ENCODE data around the gene SMIM13.

Gene SMIM13

DNA sequence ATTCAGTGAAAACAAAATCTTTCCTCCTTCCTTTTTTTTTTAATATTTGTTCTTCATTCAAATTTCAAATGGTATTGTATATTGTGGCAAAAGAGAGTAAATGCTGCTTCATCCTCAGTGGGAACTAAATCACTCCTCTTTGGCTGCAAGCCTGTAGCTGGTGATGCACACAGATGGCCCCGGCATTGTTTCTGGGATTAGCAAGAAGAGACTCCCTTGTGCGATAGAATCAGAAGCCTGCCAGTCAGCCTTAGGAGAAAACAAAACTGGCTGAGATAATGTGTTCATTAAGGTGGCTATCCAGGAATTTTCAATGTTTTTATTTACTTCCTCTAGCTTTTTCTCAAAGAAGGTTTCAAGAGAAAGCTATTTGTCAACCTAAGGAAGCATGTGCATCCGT is 28.8 kb upstream of the SMIM13 start:
- no peaks in the 10 kb centered on the region for H3K27me3 ChIP-seq (ENCODE audit: insufficient read depth, low read length)
- no peaks in the 10 kb centered on the region for H3K9me3 ChIP-seq (ENCODE audit: insufficient read depth, low read depth, low read length)
- H3K36me3 ChIP-seq (ENCODE audit: insufficient read depth, low read depth, low read length) = no peaks in the 10 kb centered on the region
- no peak overlapping the region for H3K9ac ChIP-seq (ENCODE audit: low read depth, low read length)
- no peak overlapping the region for H3K4me3 ChIP-seq (ENCODE audit: low read length)
- no peaks in the 10 kb centered on the region for H3K4me1 ChIP-seq (ENCODE audit: insufficient read depth, low read length)
- H3K27ac ChIP-seq (ENCODE audit: low read length) = no peak overlapping the region

DNA sequence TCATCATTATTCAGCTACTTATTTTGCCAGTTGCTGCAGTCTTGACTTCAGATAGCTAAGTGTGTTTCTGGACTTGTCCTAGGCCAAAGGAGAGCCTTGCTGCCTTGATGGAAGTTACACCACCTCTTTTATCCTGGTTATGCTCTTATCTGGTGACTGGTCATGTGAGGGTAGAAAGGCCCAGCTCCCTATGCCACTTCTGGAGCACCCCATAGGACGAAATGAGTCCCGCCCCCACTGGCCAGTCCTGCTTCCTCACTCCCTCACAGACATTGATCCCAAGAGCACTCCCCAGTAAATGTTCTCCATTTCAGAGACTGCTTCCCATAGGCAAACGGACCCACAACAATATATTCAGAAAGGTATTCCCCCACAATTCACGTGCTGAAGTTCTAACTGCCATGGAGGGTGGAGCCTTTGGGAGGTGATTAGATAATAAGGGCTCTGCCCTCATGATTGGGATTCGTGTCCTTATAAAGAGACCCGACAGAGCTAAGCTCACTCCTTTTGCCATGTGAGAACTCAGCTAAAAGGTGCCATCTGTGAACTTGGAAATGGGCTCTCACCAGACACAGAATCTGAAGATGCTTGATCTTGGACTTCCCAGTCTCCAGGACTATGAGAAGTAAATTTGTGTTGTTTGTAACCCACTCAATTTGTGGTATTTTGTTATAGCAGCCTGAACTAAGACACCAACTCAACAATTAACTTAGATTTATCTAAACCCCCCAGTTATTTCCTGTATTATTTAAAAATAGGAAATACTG is 28.0 kb upstream of the SMIM13 start:
- H3K9me3 ChIP-seq (ENCODE audit: insufficient read depth, low read depth, low read length) = no peaks in the 10 kb centered on the region

DNA sequence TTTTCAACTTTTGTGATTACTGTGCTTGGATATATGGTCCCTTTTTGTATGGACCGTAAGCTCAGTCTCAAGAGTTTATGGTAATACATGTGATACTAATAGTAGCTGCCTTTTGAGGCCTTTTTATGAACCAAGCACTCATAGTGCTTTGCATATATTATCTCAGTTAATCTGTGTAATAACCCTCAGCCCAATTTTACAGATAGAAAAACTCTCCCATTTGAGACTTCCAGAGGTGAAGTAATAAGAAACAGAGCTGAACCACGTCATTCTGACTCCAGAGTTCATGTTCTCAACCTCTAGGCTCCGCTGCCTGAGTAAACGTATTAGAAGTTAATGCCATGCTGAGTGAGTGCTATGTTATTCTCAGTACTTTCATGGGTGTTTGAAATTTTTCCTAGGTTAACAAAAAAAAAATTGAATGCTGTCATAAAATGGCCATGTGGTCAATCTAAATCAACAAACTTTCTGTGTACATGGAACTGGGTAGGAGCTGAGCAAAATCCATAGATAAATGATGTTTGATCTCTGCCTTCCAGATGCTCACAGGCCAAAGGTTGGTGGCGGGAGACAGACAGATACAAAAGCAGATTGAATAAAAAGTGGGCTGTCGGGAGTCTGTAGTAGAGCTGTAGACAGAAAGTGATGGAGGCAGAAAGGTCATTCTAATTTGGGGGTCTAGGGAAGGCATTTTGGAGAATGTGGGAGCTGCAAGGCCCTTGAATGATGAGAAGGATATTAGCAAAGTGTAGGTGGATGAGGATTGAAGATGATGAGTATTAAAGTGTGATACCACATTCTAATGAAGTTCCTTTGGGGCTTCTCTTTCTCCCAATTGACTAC is 26.9 kb upstream of the SMIM13 start:
- Histone ChIP-seq H3K36me3 (ENCODE audit: insufficient read depth, low read depth, low read length) (no peaks in the 10 kb centered on the region), H3K27me3 (ENCODE audit: insufficient read depth, low read length) (no peaks in the 10 kb centered on the region), H3K9me3 (ENCODE audit: insufficient read depth, low read depth, low read length) (no peaks in the 10 kb centered on the region), H3K27ac (ENCODE audit: low read length) (no peak overlapping the region), H3K4me3 (ENCODE audit: low read length) (no peak overlapping the region), H3K4me1 (ENCODE audit: insufficient read depth, low read length) (no peaks in the 10 kb centered on the region), H3K9ac (ENCODE audit: low read depth, low read length) (no peak overlapping the region)

More for the DNA sequence above, 28.0 kb upstream of the SMIM13 start:
- Histone ChIP-seq H3K27ac (ENCODE audit: low read length) (no peak overlapping the region), H3K27me3 (ENCODE audit: insufficient read depth, low read length) (no peaks in the 10 kb centered on the region), H3K9ac (ENCODE audit: low read depth, low read length) (no peak overlapping the region), H3K4me1 (ENCODE audit: insufficient read depth, low read length) (no peaks in the 10 kb centered on the region), H3K4me3 (ENCODE audit: low read length) (no peak overlapping the region), H3K36me3 (ENCODE audit: insufficient read depth, low read depth, low read length) (no peaks in the 10 kb centered on the region)

DNA sequence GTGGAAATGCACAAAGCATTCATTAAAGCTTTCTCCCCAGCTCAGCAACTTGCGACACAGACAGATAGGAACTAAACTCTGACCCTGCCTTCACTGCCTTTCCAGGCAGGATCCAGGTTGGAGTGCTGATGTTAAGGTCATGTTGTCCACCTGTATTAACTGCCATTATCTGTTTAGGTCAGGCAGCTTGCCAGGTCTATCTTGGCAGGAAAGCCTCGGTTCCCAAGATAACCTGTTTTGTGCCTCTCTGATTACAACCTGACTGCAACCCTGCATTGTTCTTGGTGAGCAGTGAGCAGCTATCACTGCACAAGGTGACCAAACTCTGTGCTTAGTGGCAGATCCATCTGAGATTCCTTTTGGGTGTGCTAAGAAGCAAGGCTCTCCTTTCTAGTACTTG is 26.3 kb upstream of the SMIM13 start:
- Histone ChIP-seq H3K27me3 (ENCODE audit: insufficient read depth, low read length) (no peaks in the 10 kb centered on the region), H3K27ac (ENCODE audit: low read length) (no peak overlapping the region), H3K4me1 (ENCODE audit: insufficient read depth, low read length) (no peaks in the 10 kb centered on the region), H3K9me3 (ENCODE audit: insufficient read depth, low read depth, low read length) (no peaks in the 10 kb centered on the region), H3K36me3 (ENCODE audit: insufficient read depth, low read depth, low read length) (no peaks in the 10 kb centered on the region), H3K9ac (ENCODE audit: low read depth, low read length) (no peak overlapping the region), H3K4me3 (ENCODE audit: low read length) (no peak overlapping the region)

DNA sequence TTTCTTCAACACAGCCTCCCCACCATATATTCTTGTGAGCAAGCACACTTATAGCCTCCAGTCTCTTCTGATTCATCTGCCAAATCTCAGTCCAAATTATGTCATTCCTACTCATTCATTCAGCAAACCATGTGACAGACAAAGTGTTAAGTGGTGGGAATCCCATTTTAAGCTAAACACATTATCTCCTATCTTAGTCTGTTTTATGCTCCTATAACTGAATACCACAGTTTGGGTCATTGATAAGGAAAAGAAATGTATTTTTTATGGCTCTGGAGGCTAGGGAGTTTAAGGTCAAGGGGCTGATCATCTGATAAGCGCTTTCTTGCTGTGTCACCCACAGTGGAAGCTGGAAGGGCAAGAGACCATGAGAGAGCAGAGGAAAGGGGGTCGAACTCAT is 23.9 kb upstream of the SMIM13 start:
- Histone ChIP-seq H3K9me3 (ENCODE audit: insufficient read depth, low read depth, low read length) (no peaks in the 10 kb centered on the region), H3K4me3 (ENCODE audit: low read length) (no peak overlapping the region)

DNA sequence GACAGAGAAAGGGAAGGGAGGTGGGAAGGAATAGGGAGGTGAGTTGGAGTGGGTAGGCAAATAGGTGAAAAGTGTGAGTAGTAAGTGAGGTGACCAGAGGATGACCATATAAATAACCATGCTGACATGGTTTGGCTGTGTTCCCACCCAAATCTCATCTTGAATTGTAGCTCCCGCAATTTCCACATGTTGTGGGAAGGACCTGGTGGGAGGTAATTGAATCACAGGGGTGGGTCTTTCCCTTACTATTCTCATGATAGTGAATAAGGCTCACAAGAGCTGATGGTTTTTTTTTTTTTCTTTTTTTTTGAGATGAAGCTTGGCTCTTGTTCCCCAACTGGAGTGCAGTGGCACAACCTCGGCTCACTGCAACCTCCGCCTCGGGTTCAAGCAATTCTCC is 21.5 kb upstream of the SMIM13 start:
- Histone ChIP-seq H3K36me3 (ENCODE audit: insufficient read depth, low read depth, low read length) (no peaks in the 10 kb centered on the region), H3K9ac (ENCODE audit: low read depth, low read length) (no peak overlapping the region), H3K27ac (ENCODE audit: low read length) (no peak overlapping the region), H3K27me3 (ENCODE audit: insufficient read depth, low read length) (no peaks in the 10 kb centered on the region), H3K4me3 (ENCODE audit: low read length) (no peak overlapping the region), H3K4me1 (ENCODE audit: insufficient read depth, low read length) (peaks cover 12% of the 10 kb centered on the region; the same call in 1 of the 2 replicates), H3K9me3 (ENCODE audit: insufficient read depth, low read depth, low read length) (no peaks in the 10 kb centered on the region)

More for the DNA sequence above, 23.9 kb upstream of the SMIM13 start:
- no peaks in the 10 kb centered on the region for H3K36me3 ChIP-seq (ENCODE audit: insufficient read depth, low read depth, low read length)
- H3K4me1 ChIP-seq (ENCODE audit: insufficient read depth, low read length) = no peaks in the 10 kb centered on the region
- no peak overlapping the region for H3K27ac ChIP-seq (ENCODE audit: low read length)
- no peak overlapping the region for H3K9ac ChIP-seq (ENCODE audit: low read depth, low read length)
- no peaks in the 10 kb centered on the region for H3K27me3 ChIP-seq (ENCODE audit: insufficient read depth, low read length)

DNA sequence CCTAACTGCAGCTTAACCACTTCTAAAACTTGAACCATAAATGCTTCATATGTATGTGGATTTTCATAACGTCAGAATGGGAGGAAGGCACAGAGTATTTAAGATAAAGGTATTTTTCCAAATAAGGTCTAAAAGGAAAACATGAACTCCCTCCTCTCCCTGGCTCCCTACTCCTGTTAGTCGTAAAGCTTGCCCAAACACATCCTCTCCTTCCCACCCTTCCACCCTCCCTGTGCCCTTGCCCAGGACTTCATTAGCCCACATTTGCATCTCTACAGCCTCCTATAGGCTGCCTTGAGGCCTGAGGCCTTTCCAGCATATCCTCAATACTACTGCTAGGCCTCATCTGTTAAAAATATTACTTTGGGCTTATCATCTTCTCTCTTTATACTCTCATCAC is 17.1 kb upstream of the SMIM13 start:
- Histone ChIP-seq H3K27ac (ENCODE audit: low read length) (no peak overlapping the region), H3K9ac (ENCODE audit: low read depth, low read length) (no peak overlapping the region), H3K9me3 (ENCODE audit: insufficient read depth, low read depth, low read length) (no peaks in the 10 kb centered on the region), H3K27me3 (ENCODE audit: insufficient read depth, low read length) (no peaks in the 10 kb centered on the region), H3K4me1 (ENCODE audit: insufficient read depth, low read length) (peaks cover 12% of the 10 kb centered on the region; the same call in 1 of the 2 replicates), H3K36me3 (ENCODE audit: insufficient read depth, low read depth, low read length) (no peaks in the 10 kb centered on the region), H3K4me3 (ENCODE audit: low read length) (no peak overlapping the region)

DNA sequence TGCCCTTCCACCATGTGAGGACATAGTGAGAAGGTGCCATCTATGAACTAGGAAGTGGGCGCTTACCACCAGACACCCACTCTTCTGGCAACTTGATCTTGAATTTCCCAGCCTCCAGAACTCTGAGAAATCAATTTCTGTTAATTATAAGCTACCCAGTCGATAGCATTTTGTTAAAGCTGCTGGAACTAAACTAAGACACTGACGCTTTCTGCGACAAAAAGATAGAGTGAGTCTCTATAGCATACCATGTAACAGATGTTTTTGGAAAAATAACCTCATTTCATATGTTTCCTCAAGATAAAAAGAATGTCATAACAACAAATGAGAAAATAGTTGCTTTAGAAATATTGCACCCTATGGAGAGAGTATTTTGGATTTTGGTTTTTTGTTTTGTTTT is 15.4 kb upstream of the SMIM13 start:
- Histone ChIP-seq H3K4me3 (ENCODE audit: low read length) (no peak overlapping the region), H3K9me3 (ENCODE audit: insufficient read depth, low read depth, low read length) (no peaks in the 10 kb centered on the region), H3K9ac (ENCODE audit: low read depth, low read length) (no peak overlapping the region), H3K4me1 (ENCODE audit: insufficient read depth, low read length) (peaks cover 12% of the 10 kb centered on the region; the same call in 1 of the 2 replicates), H3K27me3 (ENCODE audit: insufficient read depth, low read length) (no peaks in the 10 kb centered on the region), H3K27ac (ENCODE audit: low read length) (no peak overlapping the region), H3K36me3 (ENCODE audit: insufficient read depth, low read depth, low read length) (no peaks in the 10 kb centered on the region)

DNA sequence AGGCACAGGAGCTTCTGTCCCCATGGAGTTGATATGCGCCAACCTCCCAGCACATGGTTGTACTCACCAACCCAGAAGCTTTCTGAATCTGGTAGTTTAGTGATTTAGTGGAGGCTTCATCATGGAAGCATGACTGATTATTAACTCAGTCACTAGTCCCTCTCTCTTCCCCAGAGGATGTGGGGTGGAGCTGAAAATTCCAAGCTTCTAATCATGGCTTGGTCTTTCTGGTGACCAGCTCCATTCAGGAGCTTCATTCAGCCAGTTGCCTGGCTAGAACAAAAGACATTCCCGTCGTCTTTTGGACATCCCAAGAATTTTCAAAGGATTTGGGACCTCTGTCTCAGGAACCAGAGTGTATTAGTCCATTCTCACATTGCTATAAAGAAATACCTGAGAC is 13.3 kb upstream of the SMIM13 start:
- H3K9ac ChIP-seq (ENCODE audit: low read depth, low read length) = no peak overlapping the region
- H3K27me3 ChIP-seq (ENCODE audit: insufficient read depth, low read length) = no peaks in the 10 kb centered on the region
- H3K27ac ChIP-seq (ENCODE audit: low read length) = no peak overlapping the region
- H3K36me3 ChIP-seq (ENCODE audit: insufficient read depth, low read depth, low read length) = no peaks in the 10 kb centered on the region
- H3K9me3 ChIP-seq (ENCODE audit: insufficient read depth, low read depth, low read length) = no peaks in the 10 kb centered on the region
- H3K4me1 ChIP-seq (ENCODE audit: insufficient read depth, low read length) = peaks cover 12% of the 10 kb centered on the region; the same call in 1 of the 2 replicates
- no peak overlapping the region for H3K4me3 ChIP-seq (ENCODE audit: low read length)

DNA sequence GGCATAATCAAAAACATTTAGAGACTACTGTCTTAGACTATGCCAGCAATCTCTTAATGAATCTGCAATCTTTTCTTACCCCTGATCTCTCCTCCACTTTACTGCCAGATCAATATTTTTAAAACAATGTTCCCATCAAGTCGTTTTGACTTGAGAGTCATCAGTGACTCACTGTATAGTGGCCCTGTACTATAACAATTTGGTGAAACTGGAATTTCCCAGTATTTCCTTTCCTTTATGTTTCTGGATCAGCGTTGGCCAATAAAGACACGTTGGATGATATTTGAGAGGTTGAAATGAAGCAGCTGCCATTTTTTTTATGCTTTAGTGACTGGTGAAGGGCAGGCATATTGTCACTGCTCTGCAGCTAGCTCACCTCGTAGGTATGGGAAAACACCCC is 10.1 kb upstream of the SMIM13 start:
- Histone ChIP-seq H3K9ac (ENCODE audit: low read depth, low read length) (no peak overlapping the region), H3K27me3 (ENCODE audit: insufficient read depth, low read length) (no peaks in the 10 kb centered on the region), H3K36me3 (ENCODE audit: insufficient read depth, low read depth, low read length) (no peaks in the 10 kb centered on the region), H3K27ac (ENCODE audit: low read length) (no peak overlapping the region), H3K4me3 (ENCODE audit: low read length) (no peak overlapping the region), H3K4me1 (ENCODE audit: insufficient read depth, low read length) (no peaks in the 10 kb centered on the region), H3K9me3 (ENCODE audit: insufficient read depth, low read depth, low read length) (no peaks in the 10 kb centered on the region)

DNA sequence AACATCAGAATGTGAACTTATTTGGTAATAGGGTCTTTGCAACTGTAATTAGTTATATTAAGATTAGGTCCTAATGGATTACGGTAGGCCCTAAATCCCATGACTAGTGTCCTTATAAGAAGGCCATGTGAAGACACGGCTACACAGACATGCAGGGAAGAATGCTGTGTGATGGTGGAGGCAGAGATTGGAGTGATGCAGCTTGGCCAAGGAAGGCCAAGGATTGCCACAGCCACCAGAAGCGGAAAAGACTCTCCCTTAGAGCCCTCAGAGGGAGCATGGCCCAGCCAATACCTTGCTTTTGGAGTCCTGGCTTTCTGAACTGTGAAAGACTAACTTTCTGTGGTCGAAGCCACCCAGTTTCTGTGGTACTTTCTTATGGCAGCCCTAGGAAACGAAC is 9.7 kb upstream of the SMIM13 start:
- Histone ChIP-seq H3K9me3 (ENCODE audit: insufficient read depth, low read depth, low read length) (no peaks in the 10 kb centered on the region), H3K27me3 (ENCODE audit: insufficient read depth, low read length) (no peaks in the 10 kb centered on the region), H3K27ac (ENCODE audit: low read length) (no peak overlapping the region), H3K4me3 (ENCODE audit: low read length) (no peak overlapping the region), H3K36me3 (ENCODE audit: insufficient read depth, low read depth, low read length) (no peaks in the 10 kb centered on the region), H3K4me1 (ENCODE audit: insufficient read depth, low read length) (no peaks in the 10 kb centered on the region), H3K9ac (ENCODE audit: low read depth, low read length) (no peak overlapping the region)

Data from iPS-20b (cell line).